HG02571 (cell line): ENCODE measurements around the gene CGNL1.

Source experiments
- ATAC-seq: cut with Tn5 transposase; IDR thresholded peaks from one replicate; pipeline ENCODE4 v1.9.1; 2021; ENCODE audit warnings: mild to moderate bottlenecking, moderate library complexity; ENCODE audit not compliant: unreplicated experiment

The CGNL1 gene

GRCh38 chr15:57353317-57353804 lies 22.9 kb upstream of the CGNL1 start:
- ATAC-seq = no peak

- no peak for ATAC-seq
These were observed 21.7 kb upstream of the CGNL1 start for GRCh38 chr15:57354436-57355123.

- ATAC-seq = no peak
These were observed 21.0 kb upstream of the CGNL1 start for GRCh38 chr15:57355259-57355658.

DNA sequence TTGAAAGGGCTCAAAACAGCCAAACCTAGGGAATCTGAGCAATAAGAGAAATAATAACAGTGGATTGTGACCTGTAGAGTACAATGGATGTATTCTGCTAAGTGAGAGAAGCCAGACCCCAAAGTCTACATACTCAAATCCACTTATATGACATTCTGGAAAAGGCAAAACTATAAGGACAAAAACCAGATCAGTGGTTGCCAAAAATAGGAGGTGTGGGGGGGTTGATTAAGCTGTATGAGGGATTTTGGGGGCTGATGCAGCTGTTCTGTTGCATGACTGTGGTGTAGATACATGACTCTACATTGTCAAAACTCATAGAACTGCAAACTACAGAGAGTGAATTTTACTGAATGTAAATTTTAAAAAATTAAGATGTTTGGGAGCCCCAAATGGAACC lies 20.1 kb upstream of the CGNL1 start:
- no peak for ATAC-seq

GRCh38 chr15:57356636-57357035 lies 19.7 kb upstream of the CGNL1 start:
- ATAC-seq = no peak

DNA sequence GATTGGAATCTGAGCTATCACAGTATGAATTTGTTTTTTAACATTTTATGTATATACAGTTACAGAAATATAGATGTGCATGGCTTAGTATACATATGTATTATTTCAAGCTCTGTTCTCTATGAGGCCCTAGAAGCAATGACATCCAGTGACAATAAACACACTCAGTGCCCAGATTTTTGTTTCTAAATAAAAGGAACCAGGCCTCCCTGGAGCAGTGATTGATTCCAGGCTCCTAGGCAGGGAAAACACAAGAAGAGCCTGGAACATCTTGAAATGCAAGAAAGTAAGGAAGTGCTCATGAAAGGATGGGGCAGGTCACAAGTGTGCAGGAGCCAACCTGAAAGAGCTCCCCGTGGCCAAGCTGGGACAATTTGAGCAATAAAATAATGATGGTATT lies 18.5 kb upstream of the CGNL1 start:
- ATAC-seq = no peak

DNA sequence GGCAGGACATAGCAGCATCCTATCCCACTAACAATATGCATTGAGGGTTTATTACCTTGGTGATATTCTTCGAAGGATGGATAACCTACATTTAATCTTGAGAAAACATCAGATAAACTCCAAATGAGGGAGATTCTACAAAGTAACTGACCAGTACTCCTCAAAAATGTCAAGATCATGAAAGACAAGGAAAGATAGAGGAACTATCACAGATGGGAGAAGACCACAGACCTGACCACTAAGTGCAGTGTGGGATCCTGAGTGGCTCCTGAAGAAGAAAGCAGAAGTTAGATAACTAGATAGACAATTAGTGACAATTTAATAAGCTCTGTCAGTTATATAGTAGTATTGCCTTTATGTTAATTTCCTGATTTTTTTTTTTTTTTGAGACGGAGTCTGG lies 17.7 kb upstream of the CGNL1 start:
- no peak for ATAC-seq

- ATAC-seq = no peak
These were observed 12.6 kb upstream of the CGNL1 start for GRCh38 chr15:57363661-57364060.

- ATAC-seq = no peak
These were observed 11.9 kb upstream of the CGNL1 start for GRCh38 chr15:57364282-57365007.

- ATAC-seq = no peak
These were observed 8.7 kb upstream of the CGNL1 start for GRCh38 chr15:57367556-57367955.

DNA sequence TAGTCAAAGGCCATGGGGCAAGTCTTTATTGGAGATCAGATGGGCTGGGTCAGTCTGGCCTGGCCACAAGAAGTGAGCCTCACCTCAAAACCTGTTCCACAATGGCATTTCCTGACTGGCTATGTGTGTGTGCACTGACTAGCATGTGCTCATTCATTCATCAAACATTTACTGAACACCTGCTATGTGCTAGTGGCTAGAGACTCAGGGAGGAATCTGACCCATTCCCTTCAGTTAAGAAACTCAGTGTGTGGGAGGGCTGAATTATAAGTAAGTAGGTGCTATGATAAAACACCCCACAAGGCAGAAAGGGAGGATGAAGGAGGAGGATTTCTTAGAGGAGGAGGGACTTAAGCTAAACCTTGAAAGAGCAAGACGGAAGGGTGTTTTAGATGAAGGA lies 5.4 kb upstream of the CGNL1 start:
- no peak for ATAC-seq

- ATAC-seq = no peak
These were observed 2.9 kb upstream of the CGNL1 start for GRCh38 chr15:57373251-57373881.

DNA sequence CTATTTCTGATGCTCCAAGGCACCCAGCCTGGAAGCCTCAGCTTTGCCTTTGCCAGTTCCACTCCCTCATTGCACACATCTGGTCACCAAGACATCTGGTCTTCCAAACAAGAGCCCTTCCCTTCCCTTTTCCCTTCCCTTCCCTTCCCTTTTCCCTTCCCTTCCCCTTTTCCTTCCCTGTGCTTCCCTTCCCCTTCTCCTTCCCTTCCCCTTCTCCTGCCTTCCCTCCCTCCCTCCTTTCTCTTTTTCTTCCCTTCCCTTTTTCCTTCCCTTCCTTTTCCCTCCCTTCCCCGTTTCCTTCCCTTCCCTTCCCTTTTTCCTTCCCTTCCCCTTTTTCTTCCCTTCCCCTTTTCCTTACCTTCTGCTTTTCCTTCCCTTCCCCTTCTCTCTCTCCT lies 2.4 kb upstream of the CGNL1 start:
- no peak for ATAC-seq

- no peak for ATAC-seq
These were observed 582 bp downstream of the CGNL1 start for GRCh38 chr15:57376696-57377477.

DNA sequence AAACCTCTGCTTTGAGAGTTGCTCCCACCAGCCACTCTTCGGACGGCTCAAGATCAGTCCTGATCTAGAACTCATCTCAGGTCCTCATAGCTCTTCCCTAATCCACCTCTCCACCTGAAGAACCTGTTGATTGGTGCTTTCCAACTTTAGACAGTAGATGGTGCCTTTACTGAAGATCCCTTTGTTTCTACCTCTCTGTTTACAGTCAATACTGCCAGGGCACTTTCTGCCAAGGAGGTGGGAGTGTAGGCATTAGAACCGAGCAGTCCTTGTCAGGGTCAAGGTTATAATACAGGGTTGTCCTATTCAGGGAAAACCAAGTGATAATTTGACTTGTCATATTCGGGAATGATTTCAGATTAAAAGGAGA lies 1.2 kb downstream of the CGNL1 start:
- no peak for ATAC-seq

DNA sequence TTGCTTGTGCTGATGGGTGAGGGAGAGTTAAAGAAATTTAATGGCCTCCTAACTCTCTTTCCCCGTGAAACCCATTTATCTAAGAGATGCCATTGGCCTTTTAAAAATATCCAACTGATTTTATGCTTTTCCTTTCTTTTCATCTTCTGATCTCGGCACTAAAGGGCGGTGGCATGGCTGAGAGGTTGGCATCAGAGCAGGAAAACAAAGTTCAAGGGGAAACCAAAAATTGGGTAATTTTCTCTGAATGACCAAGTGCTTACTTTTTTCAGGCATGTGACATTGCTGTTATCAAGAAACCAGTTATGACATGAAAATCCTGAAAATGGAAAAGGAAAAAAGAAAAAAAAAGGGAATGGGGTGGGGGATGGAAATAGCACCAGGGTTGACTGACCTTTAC lies 3.2 kb downstream of the CGNL1 start:
- ATAC-seq = no peak

- no peak for ATAC-seq
These were observed 4.5 kb downstream of the CGNL1 start for GRCh38 chr15:57380854-57381253.

DNA sequence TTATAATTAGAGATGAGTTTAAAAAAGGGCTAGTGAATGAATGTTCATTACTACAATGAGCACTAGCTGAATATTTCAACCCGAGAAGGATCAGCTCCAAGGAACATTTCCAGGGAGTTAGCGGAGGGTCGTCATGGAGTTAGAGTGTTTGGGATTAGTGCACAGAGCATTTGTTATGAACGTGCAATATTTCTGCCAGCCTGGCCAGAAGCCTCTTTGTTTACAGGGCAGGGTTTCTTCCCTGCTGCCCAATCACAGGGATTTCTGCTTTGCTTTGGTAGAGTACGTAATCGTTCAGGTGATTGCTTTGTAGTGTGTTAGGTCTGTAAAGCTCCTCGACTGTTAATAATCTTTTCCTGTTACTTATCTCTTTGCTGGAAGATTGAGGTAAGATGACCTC lies 5.9 kb downstream of the CGNL1 start:
- no peak for ATAC-seq

DNA sequence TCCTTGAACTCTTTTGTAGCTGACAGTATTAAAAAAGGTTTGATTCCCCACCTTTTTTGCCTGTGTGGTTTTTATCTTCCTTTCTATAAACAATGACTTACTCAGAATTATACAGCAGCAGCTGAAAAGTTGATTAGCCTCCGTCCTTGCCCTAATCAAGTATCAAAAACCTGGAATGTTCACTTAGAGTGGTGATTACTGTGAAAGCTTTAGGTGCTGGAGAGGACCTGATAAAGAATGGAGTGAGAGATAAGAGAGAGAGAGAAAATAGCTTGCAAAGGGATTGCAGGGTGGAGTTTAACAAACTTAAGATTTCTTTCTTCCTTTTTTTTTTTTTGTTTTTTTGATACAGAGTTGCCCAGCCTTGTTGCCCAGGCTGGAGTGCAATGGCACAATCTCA lies 6.7 kb downstream of the CGNL1 start:
- no peak for ATAC-seq

GRCh38 chr15:57384024-57384423 lies 7.7 kb downstream of the CGNL1 start:
- no peak for ATAC-seq

GRCh38 chr15:57384816-57385215 lies 8.5 kb downstream of the CGNL1 start:
- ATAC-seq = no peak
